Immature natural killer cell (primary cell): Measurements from ENCODE around the gene FLT3. TPM values are rescaled to one million over a fixed set of nuclear protein-coding genes. Genes with fewer than 3 reads are reported as not detected.

Experiments used
- DNase-seq, 3 donors: peaks; one replicate each; pipeline ENCODE4 v3.0.0; 2022; ENCODE audit warnings: mixed read lengths in 1 of 3
- H3K27ac Mint-ChIP-seq, 6 donors: one replicate each; pipeline ENCODE4 v1.8.0; 2020; ENCODE audit warnings: mixed read lengths in 6 of 6, mild to moderate bottlenecking in 5 of 6, inconsistent platforms in 4 of 6, moderate library complexity in 3 of 6
- H3K27me3 Mint-ChIP-seq, 3 donors: one replicate each; pipeline ENCODE4 v1.8.0; 2020 to 2021; ENCODE audit warnings: low read depth in 3 of 3, mild to moderate bottlenecking in 3 of 3, mixed read lengths in 3 of 3, moderate library complexity in 3 of 3, inconsistent platforms in 1 of 3
- H3K36me3 Mint-ChIP-seq, 3 donors: one replicate each; pipeline ENCODE4 v1.8.0; 2020; ENCODE audit warnings: mixed read lengths in 3 of 3, inconsistent platforms in 2 of 3, mild to moderate bottlenecking in 2 of 3
- H3K4me1 Mint-ChIP-seq, 2 donors: one replicate each; pipeline ENCODE4 v1.8.0; 2020; ENCODE audit warnings: inconsistent platforms in 2 of 2, mild to moderate bottlenecking in 2 of 2, mixed read lengths in 2 of 2, moderate library complexity in 1 of 2
- H3K4me3 Mint-ChIP-seq, 5 donors: one replicate each; pipeline ENCODE4 v1.8.0; 2020; ENCODE audit warnings: mild to moderate bottlenecking in 5 of 5, mixed read lengths in 5 of 5, inconsistent platforms in 3 of 5, moderate library complexity in 3 of 5
- H3K9me3 Mint-ChIP-seq, 6 donors: one replicate each; pipeline ENCODE4 v1.8.0; 2020; ENCODE audit warnings: mild to moderate bottlenecking in 6 of 6, mixed read lengths in 6 of 6, inconsistent platforms in 4 of 6, moderate library complexity in 3 of 6
- polyA plus RNA-seq, 3 donors: library from polyadenylated mRNA; unstranded; fragments of 300-500 nt; fragmentation: Illumina TruSeq; gene quantifications; one replicate each; pipeline ENCODE4 v1.2.3, GENCODE V29; 2021

FLT3 gene
- polyA plus RNA-seq, 3 donors from 2014 or later: 0.80 to 1.6 (median 1.2) TPM

GRCh38 chr13:27956576-27957300, 143.6 kb downstream of the FLT3 start:
- Mint-ChIP-seq H3K9me3 (peaks cover 0 to 2% (median 0%) of the 10 kb centered on the region in 6 donors), H3K27me3 (peaks cover 21 to 44% (median 31%) of the 10 kb centered on the region in 3 donors), H3K4me3 (no peak overlapping the region), H3K27ac (no peak overlapping the region), H3K4me1 (peaks cover 12 to 14% of the 10 kb centered on the region in 2 donors), H3K36me3 (no peaks in the 10 kb centered on the region)
- no peak for DNase-seq

DNA sequence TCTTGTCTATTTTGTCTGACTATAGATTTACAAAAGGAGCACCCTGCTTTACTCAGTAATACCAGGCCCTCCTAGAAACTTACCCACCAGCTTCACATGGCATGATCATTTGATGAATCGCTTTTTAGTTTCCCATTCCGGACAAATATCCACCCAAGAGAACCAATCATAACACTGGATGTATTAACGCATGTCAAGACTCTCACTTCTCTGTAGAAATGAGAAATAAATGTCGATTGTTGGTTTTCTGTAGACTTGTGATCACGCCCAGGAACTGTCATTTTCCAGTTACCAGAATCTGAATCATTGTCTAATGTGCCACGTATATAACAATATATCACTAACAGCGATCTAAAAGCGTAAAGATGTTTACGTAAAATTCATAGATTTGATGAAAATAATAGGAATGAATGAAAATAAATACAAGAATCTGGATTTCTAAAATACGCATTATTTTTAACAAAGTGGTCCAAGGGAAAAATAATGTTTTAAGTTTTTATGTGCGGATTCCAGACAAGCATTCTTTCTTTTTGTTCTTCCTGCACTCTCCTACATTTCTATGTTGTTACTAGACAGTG, 145.3 kb downstream of the FLT3 start:
- H3K4me3 Mint-ChIP-seq: peak overlapping the region in 4 of 5 donors; percentile 21 to 49 (median 29)
- H3K27ac Mint-ChIP-seq: no peak overlapping the region
- H3K36me3 Mint-ChIP-seq: no peaks in the 10 kb centered on the region

DNA sequence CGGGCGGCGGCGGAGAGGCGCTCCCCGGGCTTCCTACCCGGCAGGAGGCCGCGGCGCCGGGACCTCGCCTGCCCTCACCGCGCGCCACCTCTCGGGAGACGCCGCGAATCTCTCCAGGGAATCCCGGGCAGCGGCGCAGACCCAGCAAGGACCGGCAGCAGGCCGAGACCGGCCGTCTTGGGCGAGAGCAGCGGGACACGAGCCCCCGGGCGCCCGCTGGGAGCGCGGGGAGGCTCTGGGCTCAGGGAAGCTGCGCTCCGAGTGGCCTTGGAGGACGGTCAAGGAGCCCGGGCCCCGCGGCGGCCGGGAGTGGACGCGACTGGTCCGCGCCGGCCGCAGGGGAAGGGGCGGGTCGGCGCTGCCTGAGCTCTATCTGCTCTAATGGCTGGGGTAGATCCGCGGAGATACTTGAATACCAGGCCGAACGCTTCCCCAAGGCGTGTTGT, 145.9 kb downstream of the FLT3 start:
- no peak for DNase-seq
- H3K27ac Mint-ChIP-seq: no peak overlapping the region
- H3K9me3 Mint-ChIP-seq: peaks cover 0 to 6% (median 0%) of the 10 kb centered on the region in 6 donors
- peaks cover 21 to 40% (median 25%) of the 10 kb centered on the region in 3 donors for H3K27me3 Mint-ChIP-seq
- peaks cover 6 to 12% of the 10 kb centered on the region in 2 donors for H3K4me1 Mint-ChIP-seq
- H3K4me3 Mint-ChIP-seq: peak overlapping the region; percentile 33 to 79 (median 77)
- no peaks in the 10 kb centered on the region for H3K36me3 Mint-ChIP-seq

More for the DNA sequence above, 145.3 kb downstream of the FLT3 start:
- Mint-ChIP-seq H3K4me1 (peaks cover 10 to 13% of the 10 kb centered on the region in 2 donors), H3K27me3 (peaks cover 21 to 44% (median 27%) of the 10 kb centered on the region in 3 donors), H3K9me3 (peaks cover 0 to 3% (median 0%) of the 10 kb centered on the region in 6 donors)
- no peak for DNase-seq

DNA sequence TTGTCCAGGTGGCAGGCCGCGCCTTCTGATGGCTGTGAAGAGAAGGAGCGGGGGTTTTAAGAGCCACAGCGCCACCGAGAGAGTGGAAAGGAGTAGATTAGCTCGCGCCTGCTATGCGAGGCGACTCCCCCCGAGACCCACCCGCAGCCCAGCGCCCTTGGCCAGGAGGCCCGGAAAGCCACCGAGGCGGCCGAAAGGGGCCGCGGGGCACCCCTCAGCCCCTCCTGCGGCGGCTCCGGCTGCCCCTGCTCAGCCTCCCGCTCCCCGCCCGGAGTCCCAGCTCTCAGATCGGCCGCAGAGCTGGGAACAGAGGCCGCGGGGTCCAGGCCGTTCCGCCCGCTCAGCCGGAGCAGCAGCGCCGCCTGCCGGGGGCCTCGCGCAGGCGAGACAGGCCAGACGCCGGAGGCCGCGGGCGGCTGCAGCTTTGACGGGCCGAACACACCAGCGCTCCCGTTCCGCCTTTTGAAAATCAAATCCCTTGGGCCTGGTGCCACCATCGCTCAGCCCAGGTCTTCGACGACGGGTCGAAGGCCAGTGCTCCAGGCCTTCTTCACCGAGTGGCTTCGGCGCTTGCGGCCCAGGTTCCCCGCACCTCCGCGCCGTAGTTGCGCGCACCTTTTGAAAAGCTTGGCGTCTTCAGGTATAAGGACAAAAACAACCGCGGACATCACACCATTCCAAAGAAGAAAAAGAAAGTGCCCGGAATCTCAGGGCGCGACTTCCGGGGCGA, 146.5 kb downstream of the FLT3 start:
- Mint-ChIP-seq H3K4me3 (peak overlapping the region; percentile 61 to 79 (median 77)), H3K27ac (no peak overlapping the region)

More for the DNA sequence above, 146.5 kb downstream of the FLT3 start:
- peaks cover 6 to 12% of the 10 kb centered on the region in 2 donors for H3K4me1 Mint-ChIP-seq
- no peaks in the 10 kb centered on the region for H3K36me3 Mint-ChIP-seq
- peaks cover 0 to 6% (median 0%) of the 10 kb centered on the region in 6 donors for H3K9me3 Mint-ChIP-seq
- peaks cover 18 to 35% (median 22%) of the 10 kb centered on the region in 3 donors for H3K27me3 Mint-ChIP-seq
- DNase-seq: peak; percentile 41 to 54 (median 49)

Other genes with a start within 250 kb of the FLT3 start
- not detected for gene PDX1, start 180.6 kb downstream of the FLT3 start, polyA plus RNA-seq
- gene CDX2, start 131.3 kb downstream of the FLT3 start, polyA plus RNA-seq: not detected
- gene URAD, start 111.9 kb downstream of the FLT3 start, polyA plus RNA-seq: not detected
- 1 to 10 TPM; 3.4 to 6.0 (median 4.2) TPM for gene PAN3, start 38.0 kb upstream of the FLT3 start, polyA plus RNA-seq